Dendritic cell treated with granulocyte-macrophage colony-stimulating factor and Interleukin-4, amounts not matched to agents 40 ng/mL and 50 ng/mL, for 4 days (primary cell): ENCODE measurements around the gene ARHGAP29.

Experiments used
- H3K27ac Mint-ChIP-seq: one replicate; pipeline ENCODE4 v1.8.0; 2022; ENCODE audit warnings: mild to moderate bottlenecking, mixed read lengths
- H3K27me3 Mint-ChIP-seq: one replicate; pipeline ENCODE4 v1.8.0; 2022; ENCODE audit warnings: mild to moderate bottlenecking, mixed read lengths
- H3K36me3 Mint-ChIP-seq: one replicate; pipeline ENCODE4 v1.8.0; 2022; ENCODE audit warnings: low read depth, mixed read lengths
- H3K4me1 Mint-ChIP-seq: one replicate; pipeline ENCODE4 v1.8.0; 2022; ENCODE audit warnings: low read depth, mixed read lengths
- H3K4me3 Mint-ChIP-seq: one replicate; pipeline ENCODE4 v1.8.0; 2022; ENCODE audit warnings: mild to moderate bottlenecking, moderate library complexity, mixed read lengths
- H3K9me3 Mint-ChIP-seq: one replicate; pipeline ENCODE4 v1.8.0; 2022; ENCODE audit warnings: mixed read lengths
- intact Hi-C: fragments of 100-400 bp; cut with micrococcal nuclease; formaldehyde crosslinking; loops from one replicate; pipeline ENCODE4 v1.15.0; 2022

Gene ARHGAP29

GRCh38 chr1:94235189-94236012 lies 2.0 kb downstream of the ARHGAP29 start:
- H3K27ac Mint-ChIP-seq: no peak overlapping the region
- no peak overlapping the region for H3K4me3 Mint-ChIP-seq
- intact Hi-C loops: no loop called here
- no peaks in the 10 kb centered on the region for H3K36me3 Mint-ChIP-seq
- H3K27me3 Mint-ChIP-seq: peaks cover 71% of the 10 kb centered on the region
- H3K4me1 Mint-ChIP-seq: peaks cover 20% of the 10 kb centered on the region
- H3K9me3 Mint-ChIP-seq: no peaks in the 10 kb centered on the region

- Mint-ChIP-seq H3K4me3 (no peak overlapping the region), H3K27me3 (peaks cover 67% of the 10 kb centered on the region), H3K4me1 (peaks cover 20% of the 10 kb centered on the region), H3K9me3 (no peaks in the 10 kb centered on the region), H3K27ac (no peak overlapping the region), H3K36me3 (no peaks in the 10 kb centered on the region)
- intact Hi-C loops: no loop called here
Observed at GRCh38 chr1:94234615-94235014, 2.8 kb downstream of the ARHGAP29 start.

GRCh38 chr1:94231746-94232145 lies 5.6 kb downstream of the ARHGAP29 start:
- H3K27me3 Mint-ChIP-seq: peaks cover 43% of the 10 kb centered on the region
- H3K9me3 Mint-ChIP-seq: no peaks in the 10 kb centered on the region
- peaks cover 13% of the 10 kb centered on the region for H3K4me1 Mint-ChIP-seq
- H3K36me3 Mint-ChIP-seq: no peaks in the 10 kb centered on the region
- H3K4me3 Mint-ChIP-seq: no peak overlapping the region
- no peak overlapping the region for H3K27ac Mint-ChIP-seq
- intact Hi-C loops: no loop called here

GRCh38 chr1:94230920-94231319 lies 6.5 kb downstream of the ARHGAP29 start:
- Mint-ChIP-seq H3K27me3 (peaks cover 41% of the 10 kb centered on the region), H3K4me3 (no peak overlapping the region), H3K4me1 (peaks cover 5% of the 10 kb centered on the region), H3K9me3 (no peaks in the 10 kb centered on the region), H3K36me3 (no peaks in the 10 kb centered on the region), H3K27ac (no peak overlapping the region)
- intact Hi-C loops: no loop called here

GRCh38 chr1:94228640-94229375 lies 8.6 kb downstream of the ARHGAP29 start:
- H3K9me3 Mint-ChIP-seq: no peaks in the 10 kb centered on the region
- intact Hi-C loops: no loop called here
- H3K27ac Mint-ChIP-seq: no peak overlapping the region
- peaks cover 35% of the 10 kb centered on the region for H3K27me3 Mint-ChIP-seq
- no peaks in the 10 kb centered on the region for H3K4me1 Mint-ChIP-seq
- no peak overlapping the region for H3K4me3 Mint-ChIP-seq
- no peaks in the 10 kb centered on the region for H3K36me3 Mint-ChIP-seq

- Mint-ChIP-seq H3K9me3 (no peaks in the 10 kb centered on the region), H3K36me3 (no peaks in the 10 kb centered on the region), H3K27ac (no peak overlapping the region), H3K4me1 (no peaks in the 10 kb centered on the region), H3K27me3 (peaks cover 26% of the 10 kb centered on the region), H3K4me3 (no peak overlapping the region)
- intact Hi-C loops: no loop called here
Observed at GRCh38 chr1:94227624-94228023, 9.8 kb downstream of the ARHGAP29 start.

GRCh38 chr1:94225845-94226244 lies 11.5 kb downstream of the ARHGAP29 start:
- intact Hi-C loops: no loop called here
- Mint-ChIP-seq H3K27me3 (peaks cover 22% of the 10 kb centered on the region), H3K4me1 (no peaks in the 10 kb centered on the region), H3K4me3 (no peak overlapping the region), H3K27ac (no peak overlapping the region), H3K9me3 (no peaks in the 10 kb centered on the region), H3K36me3 (no peaks in the 10 kb centered on the region)

GRCh38 chr1:94218332-94218731 lies 19.1 kb downstream of the ARHGAP29 start:
- Mint-ChIP-seq H3K4me3 (no peak overlapping the region), H3K36me3 (no peaks in the 10 kb centered on the region), H3K27me3 (peaks cover 31% of the 10 kb centered on the region), H3K9me3 (no peaks in the 10 kb centered on the region), H3K27ac (no peak overlapping the region), H3K4me1 (peaks cover 5% of the 10 kb centered on the region)
- intact Hi-C loops: no loop called here

GRCh38 chr1:94215955-94216354 lies 21.4 kb downstream of the ARHGAP29 start:
- H3K4me1 Mint-ChIP-seq: peaks cover 5% of the 10 kb centered on the region
- no peaks in the 10 kb centered on the region for H3K36me3 Mint-ChIP-seq
- H3K9me3 Mint-ChIP-seq: no peaks in the 10 kb centered on the region
- H3K4me3 Mint-ChIP-seq: no peak overlapping the region
- intact Hi-C loops: no loop called here
- no peak overlapping the region for H3K27ac Mint-ChIP-seq
- peaks cover 25% of the 10 kb centered on the region for H3K27me3 Mint-ChIP-seq

- Mint-ChIP-seq H3K4me1 (no peaks in the 10 kb centered on the region), H3K36me3 (no peaks in the 10 kb centered on the region), H3K27me3 (peaks cover 4% of the 10 kb centered on the region), H3K4me3 (no peak overlapping the region), H3K27ac (no peak overlapping the region), H3K9me3 (peaks cover 8% of the 10 kb centered on the region)
- intact Hi-C loops: no loop called here
Observed at GRCh38 chr1:94209982-94210381, 27.4 kb downstream of the ARHGAP29 start.

- intact Hi-C loops: no loop called here
- Mint-ChIP-seq H3K36me3 (no peaks in the 10 kb centered on the region), H3K4me1 (no peaks in the 10 kb centered on the region), H3K4me3 (no peak overlapping the region), H3K27ac (no peak overlapping the region), H3K9me3 (peaks cover 8% of the 10 kb centered on the region), H3K27me3 (peaks cover 3% of the 10 kb centered on the region)
Observed at GRCh38 chr1:94209425-94209824, 28.0 kb downstream of the ARHGAP29 start.

- H3K4me1 Mint-ChIP-seq: no peaks in the 10 kb centered on the region
- no peak overlapping the region for H3K4me3 Mint-ChIP-seq
- H3K36me3 Mint-ChIP-seq: no peaks in the 10 kb centered on the region
- intact Hi-C loops: no loop called here
- peaks cover 3% of the 10 kb centered on the region for H3K27me3 Mint-ChIP-seq
- peaks cover 8% of the 10 kb centered on the region for H3K9me3 Mint-ChIP-seq
- H3K27ac Mint-ChIP-seq: no peak overlapping the region
Observed at GRCh38 chr1:94207695-94208094, 29.7 kb downstream of the ARHGAP29 start.

- peaks cover 10% of the 10 kb centered on the region for H3K27me3 Mint-ChIP-seq
- H3K9me3 Mint-ChIP-seq: peaks cover 8% of the 10 kb centered on the region
- H3K4me1 Mint-ChIP-seq: no peaks in the 10 kb centered on the region
- no peaks in the 10 kb centered on the region for H3K36me3 Mint-ChIP-seq
- intact Hi-C loops: no loop called here
- H3K27ac Mint-ChIP-seq: no peak overlapping the region
- no peak overlapping the region for H3K4me3 Mint-ChIP-seq
Observed at GRCh38 chr1:94205639-94206038, 31.7 kb downstream of the ARHGAP29 start.

GRCh38 chr1:94202241-94202640 lies 35.1 kb downstream of the ARHGAP29 start:
- no peak overlapping the region for H3K4me3 Mint-ChIP-seq
- intact Hi-C loops: no loop called here
- no peak overlapping the region for H3K27ac Mint-ChIP-seq
- H3K27me3 Mint-ChIP-seq: peaks cover 23% of the 10 kb centered on the region
- no peaks in the 10 kb centered on the region for H3K36me3 Mint-ChIP-seq
- H3K4me1 Mint-ChIP-seq: no peaks in the 10 kb centered on the region
- H3K9me3 Mint-ChIP-seq: no peaks in the 10 kb centered on the region
